ENCODE measurements around the gene DTNBP1.
A peak's percentile ranks its signal among the peaks of the same experiment; 100 is the strongest.
"Not testable (repeated sequence)": the region's sequence is repeated elsewhere in the genome, so short reads cannot be mapped to it uniquely, and the experiment has no call there.

Gene DTNBP1

GRCh38 chr6:15662326-15663129 is at the start of gene DTNBP1:
Gene DTNBP1, minus strand, starts transcription at chr6:15663028. Its CDS starts 159 bp downstream, at chr6:15662869.
- peak; percentile 76 to 80 for DNase-seq

- DNase-seq: peak; percentile 18 to 21
Measured at GRCh38 chr6:15709651-15710269, 46.9 kb upstream of the DTNBP1 start.

- DNase-seq: no peak
Measured at GRCh38 chr6:15708231-15708630, 45.4 kb upstream of the DTNBP1 start.

GRCh38 chr6:15705981-15706380 is 43.2 kb upstream of the DTNBP1 start:
- no peak for DNase-seq

- no peak for DNase-seq
Measured at GRCh38 chr6:15698471-15698870, 35.6 kb upstream of the DTNBP1 start.

- DNase-seq: no peak
Measured at GRCh38 chr6:15697895-15698294, 35.1 kb upstream of the DTNBP1 start.

- peak; percentile 93 to 94 for DNase-seq
Measured at GRCh38 chr6:15691250-15691869, 28.5 kb upstream of the DTNBP1 start.

GRCh38 chr6:15690510-15690909 is 27.7 kb upstream of the DTNBP1 start:
- no peak for DNase-seq

- DNase-seq: no peak
Measured at GRCh38 chr6:15689586-15690482, 27.0 kb upstream of the DTNBP1 start.

- DNase-seq: no peak
Measured at GRCh38 chr6:15685619-15686018, 22.8 kb upstream of the DTNBP1 start.

GRCh38 chr6:15682965-15683822 is 20.4 kb upstream of the DTNBP1 start:
- DNase-seq: peak; percentile 20 to 34

GRCh38 chr6:15681946-15682345 is 19.1 kb upstream of the DTNBP1 start:
- no peak for DNase-seq

GRCh38 chr6:15678514-15678913 is 15.7 kb upstream of the DTNBP1 start:
- no peak for DNase-seq

- no peak for DNase-seq
Measured at GRCh38 chr6:15677822-15678221, 15.0 kb upstream of the DTNBP1 start.

- peak; percentile 35 to 43 for DNase-seq
Measured at GRCh38 chr6:15675536-15676220, 12.8 kb upstream of the DTNBP1 start.

GRCh38 chr6:15674690-15675386 is 12.0 kb upstream of the DTNBP1 start:
- DNase-seq: no peak

GRCh38 chr6:15673666-15674065 is 10.8 kb upstream of the DTNBP1 start:
- no peak for DNase-seq

- DNase-seq: no peak
Measured at GRCh38 chr6:15672818-15673217, 10.0 kb upstream of the DTNBP1 start.

- DNase-seq: peak; percentile 86 to 87
Measured at GRCh38 chr6:15672291-15672690, 9.5 kb upstream of the DTNBP1 start.

- DNase-seq: no peak
Measured at GRCh38 chr6:15668918-15669317, 6.1 kb upstream of the DTNBP1 start.

GRCh38 chr6:15666896-15667295 is 4.1 kb upstream of the DTNBP1 start:
- not testable (repeated sequence) for DNase-seq

Measured in AML-193 (cell line).